ENCODE results near the gene FAM78A.

The FAM78A gene

GRCh38 chr9:131276094-131276888 lies at the start of gene FAM78A:
TSS of gene FAM78A (minus strand) at chr9:131276510. CDS start at chr9:131276179, 331 bp downstream.
- DNase-seq: peak; percentile 39

- DNase-seq: no peak
Measured at GRCh38 chr9:131324736-131325679, 48.7 kb upstream of the FAM78A start.

GRCh38 chr9:131323629-131324028 lies 47.3 kb upstream of the FAM78A start:
- DNase-seq: no peak

GRCh38 chr9:131320031-131320685 lies 43.8 kb upstream of the FAM78A start:
- DNase-seq: no peak

DNA sequence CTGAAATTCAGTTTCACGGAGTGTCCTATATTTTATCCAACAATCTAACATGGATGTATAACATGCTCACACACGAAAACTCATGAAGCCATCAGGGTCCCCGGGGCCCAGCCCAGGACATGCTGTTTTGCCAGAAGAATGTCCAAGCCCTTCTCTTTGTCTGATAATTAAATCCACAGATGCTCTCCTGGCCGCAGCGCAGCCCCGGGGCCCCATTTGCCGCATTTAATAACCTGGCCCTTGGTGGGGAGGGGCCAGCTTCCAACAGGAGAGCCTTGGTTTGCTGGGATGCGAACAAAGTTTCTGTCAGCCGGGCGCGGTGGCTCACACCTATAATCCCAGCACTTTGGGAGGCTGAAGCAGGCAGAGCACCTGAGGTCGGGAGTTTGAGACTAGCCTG lies 43.2 kb upstream of the FAM78A start:
- DNase-seq: no peak

GRCh38 chr9:131318231-131319085 lies 42.1 kb upstream of the FAM78A start:
- no peak for DNase-seq

DNA sequence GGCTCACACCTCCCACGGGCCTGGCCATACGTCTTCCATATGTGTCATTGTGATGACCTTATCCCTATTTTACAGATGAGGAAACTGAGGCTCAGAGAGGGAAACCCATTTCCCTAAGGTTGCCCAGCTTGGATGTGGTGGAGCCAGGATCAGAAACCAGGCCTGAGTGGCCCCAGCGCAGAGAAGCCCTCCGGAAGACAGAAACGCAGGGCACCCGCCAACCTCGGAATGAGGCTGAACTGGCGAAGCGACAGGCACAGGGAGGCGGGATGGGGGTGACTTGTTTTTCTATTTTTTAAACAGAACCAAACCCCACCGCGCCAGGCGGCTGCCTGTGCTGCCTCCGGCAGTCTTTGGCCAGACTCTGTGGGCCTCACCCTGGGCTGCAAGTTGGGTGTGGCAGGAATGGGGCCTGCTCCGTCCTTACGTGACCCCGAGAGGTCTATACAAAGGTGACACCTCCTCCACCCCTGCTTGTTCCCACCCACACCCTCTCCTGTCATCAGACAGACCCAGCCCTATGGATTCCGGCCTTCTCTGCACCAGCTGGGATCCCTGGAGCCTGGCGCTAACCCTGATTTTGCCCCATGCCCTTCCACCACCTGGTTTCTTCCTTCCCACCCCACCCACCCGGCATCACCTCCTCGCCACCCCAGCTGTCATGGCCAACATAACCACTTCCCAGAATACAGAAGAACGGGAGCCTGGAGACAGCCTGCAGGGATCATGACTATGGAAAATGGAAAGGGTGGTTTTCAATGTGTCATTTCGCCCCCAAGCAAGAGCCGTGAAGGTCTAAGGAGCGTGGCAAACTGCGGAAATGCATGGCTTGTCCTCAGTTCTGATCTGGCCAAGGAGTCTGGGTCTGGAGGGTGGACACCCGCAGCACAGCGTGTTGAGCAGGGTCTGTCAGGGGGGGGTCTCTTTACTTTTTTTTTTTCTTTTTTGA lies 36.8 kb upstream of the FAM78A start:
- DNase-seq: no peak

DNA sequence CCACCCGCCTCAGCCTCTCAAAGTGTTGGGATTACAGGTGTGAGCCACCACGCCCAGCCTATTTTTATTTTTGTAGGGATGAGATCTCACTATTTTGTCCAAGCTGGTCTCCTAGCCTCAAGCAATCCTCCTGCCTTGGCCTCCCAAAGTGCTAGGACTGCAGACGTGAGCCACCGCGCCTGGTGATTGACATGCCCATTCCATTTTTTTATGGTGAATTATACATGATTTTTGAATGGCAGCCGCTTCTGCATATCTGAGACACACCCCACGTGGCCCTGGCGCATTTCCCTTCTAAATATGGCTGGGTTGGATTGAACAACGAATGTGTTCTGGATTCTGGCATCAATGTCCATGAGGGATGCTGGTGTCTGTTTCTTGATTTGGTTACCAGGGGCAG lies 35.9 kb upstream of the FAM78A start:
- no peak for DNase-seq

DNA sequence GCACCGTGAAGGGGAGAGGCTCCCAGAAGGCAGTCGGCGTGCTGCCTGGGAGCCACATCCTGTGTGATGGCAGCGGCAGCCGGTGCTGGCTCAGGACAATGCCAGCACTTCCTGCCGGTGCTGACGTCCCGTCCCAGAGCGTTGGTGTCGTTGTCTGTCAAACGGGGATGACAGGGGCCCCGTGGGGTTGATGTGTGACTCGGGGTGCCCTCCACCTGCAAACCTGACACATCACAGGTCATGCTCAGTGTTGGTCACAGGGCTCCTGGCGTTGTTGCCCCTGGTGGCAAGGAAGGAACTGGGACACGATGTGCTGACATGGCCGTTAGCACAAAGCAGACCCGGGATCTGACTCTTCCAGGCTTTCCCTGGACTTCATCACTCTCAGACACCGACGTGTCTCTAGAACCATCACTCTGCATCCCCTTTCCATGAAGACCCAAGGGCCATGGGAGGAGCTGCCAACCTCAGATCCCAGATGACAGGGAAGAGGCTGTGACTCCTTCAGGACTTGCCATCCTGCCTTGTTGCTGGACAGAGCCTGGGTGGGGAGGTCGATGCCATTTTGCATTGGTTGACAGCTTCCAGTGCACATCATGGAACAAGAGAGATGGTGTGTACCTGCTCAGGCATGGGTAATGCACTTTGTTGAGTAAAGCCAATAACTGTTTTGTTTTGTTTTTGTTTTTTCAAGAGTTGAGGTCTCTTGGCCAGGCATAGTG lies 34.7 kb upstream of the FAM78A start:
- DNase-seq: peak; percentile 74

DNA sequence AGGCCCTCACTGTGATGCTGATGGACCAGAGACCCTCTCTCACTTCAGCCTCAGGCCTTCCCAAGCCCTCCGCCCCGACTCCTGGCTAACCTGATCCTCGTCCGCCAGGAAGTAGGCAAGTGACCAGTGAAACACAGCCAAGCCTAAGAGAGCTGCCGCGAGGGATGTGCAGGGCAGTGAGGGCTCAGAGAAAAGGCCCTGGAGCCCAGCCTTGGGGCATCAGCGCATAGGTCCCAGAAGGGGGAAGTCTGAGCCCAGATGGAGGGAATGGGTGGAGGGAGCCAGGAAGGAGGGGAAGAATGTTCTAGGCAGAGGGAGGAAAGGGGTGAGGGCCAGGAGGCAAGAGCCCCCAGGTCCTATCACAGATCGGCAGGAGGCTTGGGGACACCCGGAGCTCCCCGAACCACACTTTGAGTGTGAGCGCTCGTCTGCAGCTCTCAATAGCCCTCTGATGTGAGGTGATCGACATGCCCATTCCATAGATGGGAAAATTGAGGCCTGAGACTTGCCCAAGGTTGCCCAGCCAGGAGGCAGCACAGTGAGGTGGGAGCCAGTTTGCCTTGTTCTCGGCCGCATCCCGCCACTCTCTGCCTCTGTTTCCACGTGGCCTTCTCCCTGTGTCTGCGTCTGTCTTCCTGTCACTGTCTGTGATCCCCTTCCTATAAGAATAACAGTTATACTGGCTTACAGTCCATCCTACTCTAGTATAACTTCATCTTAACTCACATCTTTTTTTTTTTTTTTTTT lies 33.4 kb upstream of the FAM78A start:
- no peak for DNase-seq

GRCh38 chr9:131308906-131309529 lies 32.7 kb upstream of the FAM78A start:
- DNase-seq: no peak

DNA sequence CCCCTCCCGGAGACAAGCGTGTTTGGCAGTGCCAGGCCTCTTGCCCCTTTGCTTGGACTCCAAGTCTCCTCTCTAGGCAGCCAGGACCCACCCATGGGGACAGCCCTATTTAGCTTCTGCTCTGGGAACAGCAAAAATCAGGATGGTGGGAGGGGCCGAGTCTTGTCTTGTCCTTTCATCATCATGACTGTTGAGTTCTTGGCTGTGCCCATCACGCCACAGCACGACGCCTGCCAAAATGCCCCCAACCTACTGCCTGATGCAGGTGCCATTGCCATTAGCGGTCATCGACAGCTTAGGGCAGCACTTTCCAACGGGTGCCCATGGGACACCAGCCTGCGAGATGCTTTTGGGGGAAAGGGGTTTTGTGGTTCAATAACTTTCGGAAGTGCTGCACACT lies 32.1 kb upstream of the FAM78A start:
- DNase-seq: no peak

- DNase-seq: no peak
Measured at GRCh38 chr9:131307974-131308373, 31.7 kb upstream of the FAM78A start.

DNA sequence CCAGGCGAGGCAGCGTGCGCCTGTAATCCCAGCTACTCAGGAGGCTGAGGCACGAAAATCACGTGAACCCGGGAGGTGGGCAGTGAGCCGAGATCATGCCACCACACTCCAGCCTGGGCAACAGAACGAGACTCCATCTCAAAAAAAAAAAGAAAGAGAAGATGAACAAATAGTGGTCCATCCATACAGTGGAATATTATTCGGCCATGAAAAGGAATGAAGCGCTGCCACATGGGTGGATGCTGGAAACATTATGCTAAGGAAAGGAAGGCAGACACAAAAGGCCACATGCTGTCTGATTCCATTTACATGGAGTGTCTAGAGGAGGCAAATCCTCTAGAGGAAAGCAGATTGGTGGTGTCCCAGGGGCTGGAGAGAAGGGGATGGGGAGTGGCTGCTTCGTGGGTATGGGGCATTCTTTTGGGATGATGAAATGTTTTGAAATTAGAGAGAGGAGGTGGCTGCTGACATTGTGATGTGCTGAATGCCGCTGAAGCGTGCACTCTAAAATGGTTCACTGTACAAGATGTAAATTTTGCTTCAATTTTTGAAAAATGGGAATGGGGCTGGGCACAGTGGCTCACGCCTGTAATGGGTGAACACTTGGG lies 30.2 kb upstream of the FAM78A start:
- DNase-seq: no peak

DNA sequence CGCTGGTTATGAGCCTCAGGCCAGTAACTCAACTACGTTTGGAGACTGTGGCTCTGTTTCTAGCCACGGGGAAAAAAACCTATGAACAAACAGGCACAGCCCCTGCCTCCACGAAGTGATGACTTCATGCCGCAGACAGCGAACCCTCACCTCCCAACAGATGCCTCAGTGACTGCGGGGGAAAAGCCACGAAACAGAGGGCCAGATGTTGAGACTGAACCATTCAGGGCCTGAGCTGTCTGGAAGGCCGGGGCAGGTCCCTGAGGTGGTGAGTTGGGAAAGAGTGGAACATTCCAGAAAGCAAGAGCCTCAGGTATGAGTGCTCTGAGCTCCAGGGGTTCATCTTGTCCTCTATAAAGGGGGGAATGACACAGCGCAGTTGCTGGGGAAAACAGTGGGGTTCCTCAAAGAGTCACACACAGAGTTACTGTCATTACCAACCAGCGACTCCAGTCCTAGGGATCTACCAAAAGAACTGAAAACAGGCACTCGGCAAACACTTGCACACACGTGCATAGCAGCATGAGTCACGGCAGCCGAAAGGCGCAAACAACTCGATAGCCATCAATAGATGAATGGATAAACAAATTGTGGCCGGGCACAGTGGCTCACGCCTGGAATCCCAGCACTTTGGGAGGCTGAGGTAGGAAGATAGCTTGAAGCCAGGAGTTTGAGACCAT lies 28.5 kb upstream of the FAM78A start:
- no peak for DNase-seq

DNA sequence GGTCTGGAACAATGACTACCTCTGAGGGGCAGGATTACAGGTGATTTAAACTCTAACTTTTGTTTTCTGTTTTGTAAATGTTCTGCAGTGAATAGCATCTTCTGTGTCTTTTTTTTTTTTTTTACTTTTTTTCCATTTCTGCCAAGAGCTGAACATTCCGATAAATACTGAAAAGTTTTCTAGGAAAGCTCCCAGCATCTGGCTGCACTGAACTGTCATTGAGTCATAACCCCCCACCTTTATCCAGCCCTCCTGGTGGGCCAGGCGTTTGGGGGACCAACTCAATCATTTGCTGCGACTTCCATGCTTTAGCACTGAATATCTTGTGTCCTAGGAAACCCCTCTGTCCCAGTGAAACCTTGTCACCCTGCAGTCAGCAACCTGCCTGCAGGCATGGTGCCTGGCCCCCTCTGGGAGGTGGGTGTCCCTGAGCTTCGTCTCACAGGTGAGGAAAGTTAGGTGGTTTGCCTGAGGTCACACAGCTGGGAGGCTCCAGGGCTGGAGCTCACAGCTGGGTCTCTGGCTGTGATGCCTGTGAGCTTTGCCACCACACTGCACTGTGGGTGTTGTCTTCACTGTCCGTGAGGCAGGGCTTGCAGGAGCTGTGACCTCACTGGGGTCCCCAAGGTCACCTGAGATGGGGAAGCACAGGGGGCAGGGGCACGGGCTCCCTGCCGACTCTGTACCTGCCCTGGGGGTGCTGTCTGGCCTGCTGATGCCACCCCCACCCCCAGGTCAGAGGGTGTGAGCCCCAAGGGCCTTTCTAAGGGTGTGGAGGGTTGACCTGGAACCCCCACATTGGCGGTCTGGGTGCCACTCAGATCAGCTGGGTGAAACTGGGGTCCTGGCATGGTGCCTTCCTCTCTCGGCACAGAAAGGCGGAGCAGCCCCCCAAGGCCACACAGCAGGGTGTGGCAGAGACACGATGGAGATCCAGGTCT lies 27.3 kb upstream of the FAM78A start:
- DNase-seq: no peak

All from CD4-positive, alpha-beta T cell treated with Interleukin-21 for 1 hour (primary cell).